ENCODE data around the gene BICDL1. TPM values are rescaled to one million over a fixed set of nuclear protein-coding genes. Genes with fewer than 3 reads are reported as not detected.
"Not testable (repeated sequence)": the region's sequence is repeated elsewhere in the genome, so short reads cannot be mapped to it uniquely, and the experiment has no call there.

The BICDL1 gene
- total RNA-seq, 3 donors from 2014 or later: 0.48 to 23.4 (median 5.6) TPM

GRCh38 chr12:119980242-119980641 is 8.8 kb upstream of the BICDL1 start:
- TF ChIP-seq CTCF (IDR thresholded peaks at IDR 0.05): no peak
- no peak for TF ChIP-seq POLR2AphosphoS5 (IDR thresholded peaks at IDR 0.05)
- TF ChIP-seq POLR2A (IDR thresholded peaks at IDR 0.05): no peak

GRCh38 chr12:119980702-119981101 is 8.3 kb upstream of the BICDL1 start:
- H3K4me3 ChIP-seq; H3K36me3 ChIP-seq; H3K9me3 ChIP-seq; DNase-seq (ENCODE audit: low spot score in 2 of 2); intact Hi-C loops (cut with DNase I; ENCODE audit: low total_unique reads); H3K4me1 ChIP-seq; H3K27ac ChIP-seq: not testable (repeated sequence)
- H3K27me3 ChIP-seq: peaks cover 0 to 19% of the 10 kb centered on the region in 2 donors

More at GRCh38 chr12:119980242-119980641, 8.8 kb upstream of the BICDL1 start:
- intact Hi-C loops (cut with DNase I; ENCODE audit: low total_unique reads): no loop called here
- Histone ChIP-seq H3K27ac (no peak overlapping the region), H3K4me3 (no peak overlapping the region), H3K4me1 (no peaks in the 10 kb centered on the region), H3K27me3 (peaks cover 0 to 19% of the 10 kb centered on the region in 2 donors), H3K9me3 (no peaks in the 10 kb centered on the region), H3K36me3 (no peaks in the 10 kb centered on the region)
- no peak for DNase-seq (ENCODE audit: low spot score in 2 of 2)

- H3K36me3 ChIP-seq: no peaks in the 10 kb centered on the region
- H3K27me3 ChIP-seq: peaks cover 0 to 4% of the 10 kb centered on the region in 2 donors
- intact Hi-C loops (cut with DNase I; ENCODE audit: low total_unique reads): no loop called here
- TF ChIP-seq CTCF (IDR thresholded peaks at IDR 0.05) (no peak), POLR2AphosphoS5 (IDR thresholded peaks at IDR 0.05) (no peak), POLR2A (IDR thresholded peaks at IDR 0.05) (no peak)
- no peaks in the 10 kb centered on the region for H3K4me1 ChIP-seq
- peak overlapping the region; percentile 36 to 77 (median 60) for H3K4me3 ChIP-seq
- no peaks in the 10 kb centered on the region for H3K9me3 ChIP-seq
- H3K27ac ChIP-seq: peak overlapping the region; percentile 73 to 84
- DNase-seq (ENCODE audit: low spot score in 2 of 2): no peak
Measured at GRCh38 chr12:119989361-119989730, 310 bp downstream of the BICDL1 start.

- H3K36me3 ChIP-seq: no peaks in the 10 kb centered on the region
- intact Hi-C loops (cut with DNase I; ENCODE audit: low total_unique reads): no loop called here
- H3K4me1 ChIP-seq: no peaks in the 10 kb centered on the region
- no peaks in the 10 kb centered on the region for H3K9me3 ChIP-seq
- TF ChIP-seq POLR2AphosphoS5 (IDR thresholded peaks at IDR 0.05) (no peak), POLR2A (IDR thresholded peaks at IDR 0.05) (no peak), CTCF (IDR thresholded peaks at IDR 0.05) (no peak)
- peak; percentile 51 to 77 for DNase-seq (ENCODE audit: low spot score in 2 of 2)
- H3K27ac ChIP-seq: no peak overlapping the region
- H3K27me3 ChIP-seq: peaks cover 0 to 4% of the 10 kb centered on the region in 2 donors
- H3K4me3 ChIP-seq: peak overlapping the region in 2 of 3 donors; percentile 60 to 77
Measured at GRCh38 chr12:119989731-119990381, 820 bp downstream of the BICDL1 start.

- Histone ChIP-seq H3K4me1 (no peaks in the 10 kb centered on the region), H3K9me3 (no peaks in the 10 kb centered on the region), H3K36me3 (no peaks in the 10 kb centered on the region), H3K27ac (no peak overlapping the region), H3K27me3 (peaks cover 0 to 4% of the 10 kb centered on the region in 2 donors), H3K4me3 (peak overlapping the region in 2 of 3 donors; percentile 60 to 77)
- intact Hi-C loops (cut with DNase I; ENCODE audit: low total_unique reads): no loop called here
- DNase-seq (ENCODE audit: low spot score in 2 of 2): no peak
- TF ChIP-seq POLR2AphosphoS5 (IDR thresholded peaks at IDR 0.05): no peak
- no peak for TF ChIP-seq POLR2A (IDR thresholded peaks at IDR 0.05)
- no peak for TF ChIP-seq CTCF (IDR thresholded peaks at IDR 0.05)
Measured at GRCh38 chr12:119990382-119990874, 1.4 kb downstream of the BICDL1 start.

All from breast epithelium (tissue), 4 donors.